Measurements from ENCODE around the gene LAMB4.

The LAMB4 gene

DNA sequence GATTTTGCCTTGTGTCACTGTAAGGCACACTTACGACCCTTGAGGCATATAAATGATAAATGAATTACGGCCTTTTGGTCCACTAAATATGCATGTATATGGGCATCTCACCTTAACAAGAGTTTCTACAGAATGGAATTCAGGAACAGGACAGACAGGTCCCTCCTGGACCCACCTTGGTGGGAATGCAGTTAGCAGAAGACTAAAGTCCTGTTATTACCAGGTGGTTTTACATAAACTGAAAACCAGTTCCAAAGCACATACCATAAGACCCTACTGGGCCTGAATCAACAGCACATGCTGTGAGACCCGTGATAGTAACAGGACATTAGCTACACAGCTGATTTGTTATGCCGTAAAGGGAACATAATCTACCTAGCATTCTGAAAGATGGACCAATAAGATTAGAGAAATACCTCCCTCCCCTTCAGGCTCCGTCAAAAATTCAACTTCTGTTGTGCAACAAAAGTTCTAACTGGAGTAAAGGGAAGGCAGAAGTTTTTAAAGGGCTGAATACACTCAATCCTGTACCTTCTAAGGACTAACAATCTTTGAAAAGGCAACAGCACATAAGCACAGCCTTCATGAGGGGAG lies 151.2 kb downstream of the LAMB4 start:
- DNase-seq (ENCODE audit: low read depth, low spot score) = no peak

DNA sequence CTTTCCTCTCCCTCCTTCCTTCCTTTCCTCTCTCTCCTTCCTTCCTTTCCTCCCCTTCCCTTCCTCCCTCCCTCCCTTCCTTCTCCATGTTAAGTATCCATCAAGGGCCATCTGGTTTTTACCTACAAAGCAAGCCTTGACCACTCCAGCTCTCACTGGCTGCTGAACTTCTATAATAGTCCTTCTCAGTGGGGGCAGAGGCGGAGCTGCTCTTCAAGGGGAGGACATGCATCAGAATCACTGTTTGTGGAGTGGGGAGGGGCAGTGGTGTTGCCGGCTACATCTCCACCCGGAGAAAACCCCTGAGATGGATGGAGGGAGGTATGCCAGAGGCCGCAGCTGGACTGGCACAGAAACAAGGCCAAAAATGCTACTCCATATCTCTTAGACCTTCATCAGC lies 153.1 kb downstream of the LAMB4 start:
- no peak for DNase-seq (ENCODE audit: low read depth, low spot score)
- H3K27ac ChIP-seq = no peak overlapping the region

More for the DNA sequence above, 151.2 kb downstream of the LAMB4 start:
- H3K27ac ChIP-seq = no peak overlapping the region

GRCh38 chr7:107976620-107977019 lies 153.5 kb downstream of the LAMB4 start:
- DNase-seq (ENCODE audit: low read depth, low spot score) = no peak
- no peak overlapping the region for H3K27ac ChIP-seq

- no peak for DNase-seq (ENCODE audit: low read depth, low spot score)
Observed at GRCh38 chr7:107975394-107976013, 154.7 kb downstream of the LAMB4 start.

GRCh38 chr7:107973861-107974260 lies 156.3 kb downstream of the LAMB4 start:
- DNase-seq (ENCODE audit: low read depth, low spot score) = no peak
- H3K27ac ChIP-seq = peak overlapping the region; percentile 83

More at GRCh38 chr7:107975394-107976013, 154.7 kb downstream of the LAMB4 start:
- no peak overlapping the region for H3K27ac ChIP-seq

Measured in epithelial cell of prostate (primary cell).